ENCODE measurements around the gene PRAME. TPM values are rescaled to one million over a fixed set of nuclear protein-coding genes. Genes with fewer than 3 reads are reported as not detected.
"Not testable (repeated sequence)": the region's sequence is repeated elsewhere in the genome, so short reads cannot be mapped to it uniquely, and the experiment has no call there.

PRAME gene
- total RNA-seq, 2 donors from 2014 or later = not detected

DNA sequence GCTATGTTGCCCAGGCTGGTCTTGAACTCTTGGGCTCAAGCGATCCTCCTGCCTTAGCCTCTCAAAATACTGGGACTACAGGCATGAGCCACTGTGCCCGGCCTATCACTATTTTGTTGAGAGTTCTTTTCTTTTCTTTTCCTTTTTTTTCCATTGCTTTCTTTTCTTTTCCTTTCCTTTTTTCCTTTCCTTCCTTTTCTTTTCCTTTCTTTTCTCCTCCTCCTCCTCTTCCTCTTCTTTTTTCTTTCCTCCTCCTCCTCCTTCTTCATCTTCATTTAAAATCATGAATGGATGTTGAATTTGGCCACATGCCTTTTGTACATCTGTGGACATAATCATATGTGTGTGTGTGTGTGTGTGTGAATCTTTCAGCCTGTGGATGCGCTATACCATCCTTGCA lies 25.7 kb upstream of the PRAME start:
- no peak for DNase-seq
- intact Hi-C loops (cut with DNase I) = loop anchor here in 1 of 2 donors (5.0 kb wide), 1 partner anchor 373 kb away; no protein-coding TSS in a partner anchor

DNA sequence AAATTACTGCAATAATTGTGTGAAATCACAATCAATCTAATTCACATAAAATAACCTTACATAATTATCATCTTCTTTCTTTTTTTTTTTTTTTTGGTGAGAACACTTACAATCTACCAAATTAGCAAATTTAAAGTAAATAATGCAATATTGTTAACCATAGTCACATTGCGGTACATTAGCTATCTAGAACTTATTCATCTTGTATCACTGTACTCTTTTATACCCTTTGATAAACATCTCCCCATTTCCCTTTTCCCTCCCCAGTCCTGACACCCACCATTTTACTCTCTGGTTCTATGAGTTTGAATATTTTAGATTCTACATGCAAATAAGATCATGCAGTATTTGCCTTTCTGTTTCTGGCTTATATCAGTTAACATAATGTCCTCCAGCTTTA lies 24.0 kb upstream of the PRAME start:
- no peak for ATAC-seq
- intact Hi-C loops (cut with DNase I) = no loop called here
- no peak for DNase-seq

More for the DNA sequence above, 25.7 kb upstream of the PRAME start:
- no peak for ATAC-seq

DNA sequence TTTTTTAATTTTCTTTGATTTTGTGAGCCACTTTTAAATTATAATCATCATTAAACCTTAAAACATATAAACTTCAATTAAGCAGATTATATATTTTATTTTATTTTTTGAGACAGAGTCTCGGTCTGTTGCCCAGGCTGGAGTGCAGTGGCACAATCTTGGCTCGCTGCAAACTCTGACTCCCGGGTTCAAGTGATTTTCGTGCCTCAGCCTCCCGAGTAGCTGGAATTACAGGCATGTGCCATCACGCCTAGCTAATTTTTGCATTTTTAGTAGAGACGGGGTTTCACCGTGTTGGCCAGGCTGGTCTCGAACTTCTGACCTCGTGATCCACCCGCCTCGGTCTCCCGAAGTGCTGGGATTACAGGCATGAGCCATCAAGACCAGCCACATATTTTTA lies 22.5 kb upstream of the PRAME start:
- intact Hi-C loops (cut with DNase I); ATAC-seq; DNase-seq: not testable (repeated sequence)

DNA sequence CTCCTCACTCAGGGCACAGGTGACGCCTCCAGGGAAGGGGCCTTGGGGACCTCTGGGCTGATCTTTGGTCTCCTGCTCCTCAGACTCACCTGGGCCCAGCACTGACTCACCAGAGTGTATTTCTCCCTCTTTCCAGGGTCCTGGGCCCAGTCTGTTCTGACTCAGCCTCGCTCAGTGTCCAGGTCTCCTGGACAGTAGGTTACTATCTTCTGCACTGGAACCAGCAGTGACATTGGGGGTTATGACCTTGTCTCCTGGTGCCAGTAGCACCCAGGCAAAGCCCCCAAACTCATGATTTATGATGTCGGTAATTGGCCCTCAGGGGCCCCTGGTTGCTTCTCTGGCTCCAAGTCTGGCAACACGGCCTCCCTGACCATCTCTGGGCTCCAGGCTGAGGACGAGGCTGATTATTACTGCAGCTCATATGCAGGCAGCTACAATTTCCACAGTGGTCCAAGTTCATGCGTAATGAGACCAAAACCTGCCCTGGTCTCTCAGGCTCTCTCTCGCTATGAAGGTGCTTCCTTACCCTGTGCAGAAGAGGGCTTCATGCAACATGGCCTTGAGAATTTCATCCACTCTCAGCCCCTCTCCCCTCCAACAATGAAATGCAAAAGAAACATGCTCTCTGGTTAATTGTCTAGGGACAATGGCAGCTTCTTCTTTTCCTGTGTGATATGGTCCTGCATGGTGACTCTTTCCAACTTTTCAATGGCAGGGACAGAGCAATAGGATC lies 21.0 kb upstream of the PRAME start:
- no peak for DNase-seq
- intact Hi-C loops (cut with DNase I) = no loop called here
- no peak for ATAC-seq

GRCh38 chr22:22578702-22579424 lies 19.8 kb upstream of the PRAME start:
- DNase-seq (peak; percentile 36), ATAC-seq (peak in 1 of 2 donors; percentile 35)
- intact Hi-C loops (cut with DNase I) = no loop called here

DNA sequence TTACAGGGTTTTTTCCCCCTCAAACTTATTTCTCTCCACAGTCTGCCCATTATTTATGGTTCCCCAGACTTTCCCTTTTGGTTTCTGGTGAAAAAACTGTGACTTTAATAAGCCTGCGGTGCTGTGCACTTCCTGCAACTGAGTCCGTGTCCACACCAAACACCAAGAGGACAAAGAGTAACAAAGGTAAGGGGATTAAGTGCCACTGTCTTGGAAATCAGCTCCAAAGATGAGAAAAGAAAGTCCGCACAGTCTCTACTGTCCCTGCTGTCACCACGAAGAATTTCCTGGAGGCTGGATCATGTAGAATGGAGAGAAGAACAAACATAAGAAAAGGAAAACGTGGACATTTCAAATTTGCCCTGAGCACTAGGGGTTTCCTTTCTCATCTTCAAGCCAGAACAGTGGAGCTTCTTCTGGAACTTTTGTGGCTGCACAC lies 17.9 kb upstream of the PRAME start:
- DNase-seq = no peak
- intact Hi-C loops (cut with DNase I) = no loop called here
- no peak for ATAC-seq

DNA sequence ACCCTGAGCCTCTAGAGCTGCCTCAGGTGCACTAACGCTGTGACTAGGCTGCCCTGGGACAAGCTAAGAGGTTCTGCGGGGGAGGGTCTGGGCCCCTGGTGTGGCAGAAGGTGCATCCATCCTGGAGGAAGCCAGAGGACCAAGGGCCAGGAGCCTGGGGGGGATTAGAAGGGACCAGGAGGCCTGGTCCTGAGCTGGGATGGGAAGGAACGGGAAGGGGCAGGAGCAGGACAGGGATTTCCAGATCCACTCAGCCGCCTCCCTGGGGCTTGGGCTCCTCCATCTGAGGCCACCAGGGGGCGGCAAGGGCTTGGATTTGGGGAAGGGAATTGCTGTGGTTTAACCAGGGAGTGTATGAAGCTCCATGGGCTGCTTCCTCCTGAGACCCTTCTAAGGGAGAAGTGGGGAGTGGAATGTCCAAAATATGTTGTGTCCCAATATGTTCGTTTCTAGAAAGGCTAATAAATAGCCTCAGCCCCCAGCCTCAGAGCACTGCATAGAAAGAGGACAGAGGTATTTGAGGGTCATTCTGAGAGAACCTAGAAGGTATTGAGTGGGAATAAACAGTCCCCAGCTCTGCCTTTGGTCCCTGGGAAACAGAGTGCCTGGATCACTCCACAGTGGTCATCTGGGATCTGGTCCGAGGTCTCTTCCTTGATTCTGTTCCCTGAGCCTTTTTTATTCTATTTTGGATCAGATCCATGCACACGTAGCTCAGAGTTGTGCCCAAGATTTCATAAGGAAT lies 17.4 kb upstream of the PRAME start:
- DNase-seq (peak; percentile 42), ATAC-seq (peak; percentile 19 to 62)
- intact Hi-C loops (cut with DNase I) = no loop called here

DNA sequence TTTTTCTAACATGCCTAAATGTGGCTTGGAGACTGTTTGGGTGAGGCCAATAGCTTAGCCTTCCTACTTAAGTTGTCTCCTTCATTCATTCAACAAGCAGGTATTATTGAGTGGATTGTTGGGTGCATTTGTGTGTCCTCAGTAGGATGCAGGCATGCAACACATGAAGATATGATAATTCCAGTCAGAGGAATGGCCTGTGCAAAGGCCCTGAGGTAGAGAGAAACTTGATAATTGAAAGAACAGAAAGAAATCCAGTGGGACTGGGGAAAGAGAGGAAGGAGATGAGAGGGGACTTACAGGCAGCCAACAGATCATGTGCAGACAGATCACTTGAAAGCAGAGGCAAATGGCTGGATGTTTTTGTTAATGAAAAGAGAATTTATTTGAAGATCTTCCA lies 15.3 kb upstream of the PRAME start:
- no peak for ATAC-seq
- no peak for DNase-seq
- intact Hi-C loops (cut with DNase I) = no loop called here

DNA sequence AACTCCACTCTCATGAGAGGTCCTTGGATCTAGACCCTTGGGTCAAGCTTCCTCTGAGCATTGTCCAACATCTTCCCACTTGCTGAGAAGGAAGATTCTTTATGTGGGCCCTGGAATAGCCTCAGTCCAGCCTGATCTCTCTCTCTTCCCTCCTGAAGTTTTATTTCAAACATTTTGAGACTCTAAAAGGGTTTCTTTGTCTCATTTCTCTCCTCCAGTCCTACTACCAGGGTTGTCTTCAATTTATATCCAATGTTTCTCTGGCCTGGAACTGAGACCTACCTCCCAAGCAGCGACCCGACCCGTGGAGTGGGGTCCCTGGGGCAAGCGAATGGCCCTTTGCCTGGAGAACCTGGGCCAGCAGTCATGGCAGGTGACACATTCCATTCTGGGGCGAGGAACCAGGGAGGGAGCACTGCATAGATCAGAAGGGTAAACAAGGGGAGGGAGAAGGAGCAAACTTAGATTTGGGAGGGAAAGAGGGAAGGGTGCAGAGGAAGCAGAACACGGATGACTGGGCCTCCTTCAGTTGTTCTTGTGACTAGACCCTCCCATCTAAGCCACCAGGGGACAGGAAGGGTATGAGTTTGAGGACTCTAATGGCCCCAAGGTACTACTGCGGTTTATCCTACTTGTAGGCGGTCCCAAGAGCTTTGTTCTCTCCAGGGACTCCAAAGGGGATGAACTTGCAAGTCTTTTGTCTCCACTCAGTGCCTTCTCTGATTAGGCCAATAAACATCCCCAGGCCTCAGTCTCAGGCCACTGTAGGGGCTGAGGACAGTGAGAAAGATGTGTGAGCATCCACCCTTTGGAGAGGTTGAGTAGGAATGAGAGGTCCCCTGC lies 14.2 kb upstream of the PRAME start:
- no peak for ATAC-seq
- intact Hi-C loops (cut with DNase I) = no loop called here

GRCh38 chr22:22571862-22572261 lies 12.8 kb upstream of the PRAME start:
- intact Hi-C loops (cut with DNase I) = no loop called here
- no peak for ATAC-seq

More for the DNA sequence above, 14.2 kb upstream of the PRAME start:
- DNase-seq = no peak

GRCh38 chr22:22571429-22571828 lies 12.4 kb upstream of the PRAME start:
- no peak for DNase-seq
- intact Hi-C loops (cut with DNase I) = no loop called here

More at GRCh38 chr22:22571862-22572261, 12.8 kb upstream of the PRAME start:
- no peak for DNase-seq

GRCh38 chr22:22569218-22569617 lies 10.2 kb upstream of the PRAME start:
- DNase-seq (no peak), ATAC-seq (no peak)
- intact Hi-C loops (cut with DNase I) = no loop called here

More at GRCh38 chr22:22571429-22571828, 12.4 kb upstream of the PRAME start:
- ATAC-seq = no peak

- intact Hi-C loops (cut with DNase I) = no loop called here
- no peak for ATAC-seq
These were observed 6.9 kb upstream of the PRAME start for GRCh38 chr22:22565981-22566380.

GRCh38 chr22:22558071-22558971 lies 744 bp downstream of the PRAME start:
- DNase-seq (no peak), ATAC-seq (no peak)
- intact Hi-C loops (cut with DNase I) = no loop called here

More at GRCh38 chr22:22565981-22566380, 6.9 kb upstream of the PRAME start:
- DNase-seq = no peak

GRCh38 chr22:22556995-22557925 lies 1.8 kb downstream of the PRAME start:
- no peak for DNase-seq
- intact Hi-C loops (cut with DNase I) = no loop called here
- ATAC-seq = no peak

- DNase-seq = no peak
- ATAC-seq = no peak
- intact Hi-C loops (cut with DNase I) = no loop called here
These were observed 2.5 kb downstream of the PRAME start for GRCh38 chr22:22556578-22556977.

DNA sequence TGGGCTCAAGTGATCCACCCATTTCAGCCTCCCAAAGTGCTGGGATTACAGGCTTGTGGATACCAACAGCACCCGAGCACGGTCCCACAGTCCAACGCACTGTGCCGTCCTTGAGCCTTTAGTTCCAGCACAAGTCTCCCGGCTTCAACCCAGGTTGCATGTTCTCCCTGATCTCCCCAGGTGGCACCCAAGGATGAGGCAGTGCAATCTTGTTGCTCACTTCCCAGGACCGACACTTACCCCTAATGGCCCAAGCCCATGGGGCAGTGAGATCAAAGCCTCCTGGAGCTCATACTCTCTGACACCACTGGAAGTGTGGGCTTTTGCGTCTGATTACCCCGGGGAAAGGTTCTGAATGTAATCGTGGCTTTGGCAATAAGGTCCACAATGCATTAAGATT lies 3.5 kb downstream of the PRAME start:
- no peak for ATAC-seq
- intact Hi-C loops (cut with DNase I) = no loop called here
- DNase-seq = no peak

All from left cardiac atrium (tissue), 4 donors.